GM23248 (cell line): ENCODE measurements around the gene DPAGT1. TPM values are rescaled to one million over a fixed set of nuclear protein-coding genes. Genes with fewer than 3 reads are reported as not detected.
A peak's percentile ranks its signal among the peaks of the same experiment; 100 is the strongest.

Source experiments
- DNase-seq: peaks from one replicate; pipeline ENCODE4 v3.0.0-alpha.2; 2015
- H2AFZ ChIP-seq: fragments of 200-600 bp; sonication (generic); 2 replicates; pipeline ENCODE4 v1.6.1; 2016; ENCODE audit warnings: antibody characterized with exemption
- H3F3A ChIP-seq: fragments of 200-600 bp; sonication (generic); 2 replicates; pipeline ENCODE4 v1.6.1; 2016; ENCODE audit warnings: mild to moderate bottlenecking, antibody characterized with exemption, mixed run types; ENCODE audit not compliant: insufficient read depth
- H3K27ac ChIP-seq: fragments of 200-600 bp; sonication (generic); 2 replicates; pipeline ENCODE4 v1.5.1; 2016; ENCODE audit warnings: mild to moderate bottlenecking
- H3K27me3 ChIP-seq: fragments of 200-600 bp; sonication (generic); replicated peaks from 2 replicates; pipeline ENCODE4 v1.6.1; 2016; ENCODE audit warnings: mild to moderate bottlenecking; ENCODE audit not compliant: insufficient read depth
- H3K36me3 ChIP-seq: fragments of 200-600 bp; sonication (generic); 2 replicates; pipeline ENCODE4 v1.6.1; 2016; ENCODE audit warnings: low read depth, mild to moderate bottlenecking
- H3K4me1 ChIP-seq: fragments of 200-600 bp; sonication (generic); 2 replicates; pipeline ENCODE4 v1.6.1; 2016; ENCODE audit warnings: mild to moderate bottlenecking; ENCODE audit not compliant: insufficient read depth
- H3K4me2 ChIP-seq: fragments of 200-600 bp; sonication (generic); one replicate; pipeline ENCODE4 v1.6.1; 2016; ENCODE audit warnings: mild to moderate bottlenecking; ENCODE audit not compliant: unreplicated experiment
- H3K4me3 ChIP-seq: fragments of 200-600 bp; sonication (generic); 2 replicates; pipeline ENCODE4 v1.5.1; 2016; ENCODE audit warnings: mild to moderate bottlenecking
- H3K79me2 ChIP-seq: fragments of 200-600 bp; sonication (generic); 2 replicates; pipeline ENCODE4 v1.6.1; 2016; ENCODE audit warnings: mild to moderate bottlenecking; ENCODE audit not compliant: insufficient read depth
- H3K9ac ChIP-seq: fragments of 200-600 bp; sonication (generic); 2 replicates; pipeline ENCODE4 v1.6.1; 2016; ENCODE audit warnings: mild to moderate bottlenecking
- H3K9me2 ChIP-seq: fragments of 200-600 bp; sonication (generic); 2 replicates; pipeline ENCODE4 v1.6.1; 2016; ENCODE audit warnings: mixed run types, mild to moderate bottlenecking, moderate library complexity; ENCODE audit not compliant: insufficient read depth
- H3K9me3 ChIP-seq: fragments of 200-600 bp; sonication (generic); one replicate; pipeline ENCODE4 v1.6.1; 2017; ENCODE audit warnings: low read depth
- H4K20me1 ChIP-seq: fragments of 200-600 bp; sonication (generic); 2 replicates; pipeline ENCODE4 v1.6.0; 2016; ENCODE audit not compliant: insufficient read depth
- EZH2 ChIP-seq: fragments of 200-600 bp; sonication (generic); IDR thresholded peaks from 2 replicates; pipeline ENCODE4 v1.6.1; 2018; ENCODE audit warnings: antibody characterized with exemption, mild to moderate bottlenecking; ENCODE audit not compliant: insufficient read depth, poor library complexity, severe bottlenecking
- EZH2phosphoT487 ChIP-seq: fragments of 200-600 bp; sonication (generic); IDR thresholded peaks from 2 replicates; pipeline ENCODE4 v1.6.1; 2018; ENCODE audit warnings: antibody characterized with exemption, moderate library complexity, mild to moderate bottlenecking, low read depth; ENCODE audit not compliant: insufficient read depth
- WGBS, 2 experiments: methylation state at CpG; one replicate each; pipeline ENCODE4 v1.1.6; 2015 to 2017; ENCODE audit warnings: low lambda C conversion rate in 2 of 2, low coverage in 1 of 2; ENCODE audit errors: missing lambda C conversion rate in 2 of 2; 5-methylcytosine and 5-hydroxymethylcytosine counted together
- in situ Hi-C: fragments of 300-500 bp; cut with MboI; formaldehyde crosslinking; loops from 2 replicates; pipeline ENCODE4 v1.15.0; 2020
- polyA plus RNA-seq: library from polyadenylated mRNA; unstranded; fragments of >200 nt; fragmentation: Nextera tagmentation; extraction: Ambion mirVana; gene quantifications from 2 replicates; pipeline ENCODE4 v1.2.1, GENCODE V29; 2016
- total RNA-seq: library from RNA; depleted of rRNA; stranded (reverse); fragments of >200 nt; shearing (Covaris generic); gene quantifications from 2 replicates; pipeline ENCODE4 v1.2.3, GENCODE V29; 2014; rRNA removed

The DPAGT1 gene
- total RNA-seq: 30.0 and 30.9 TPM in 2 replicates
- polyA plus RNA-seq: 68.6 and 73.6 TPM in 2 replicates

GRCh38 chr11:119101759-119102423, at the start of gene DPAGT1:
Gene DPAGT1 (minus strand): TSS chr11:119101853. CDS start chr11:119101655, 198 bp downstream.
- peaks cover 21% of the 10 kb centered on the region for H3F3A ChIP-seq
- H3K4me3 ChIP-seq: peak within 1 kb of the TSS; percentile 84
- H3K27ac ChIP-seq: peak within 1 kb of the TSS; percentile 93
- H3K36me3 ChIP-seq: peaks cover 9% of the 10 kb centered on the region; the same call in 1 of the 2 replicates
- TF ChIP-seq EZH2phosphoT487 (no peak), EZH2 (no peak)
- DNase-seq: peak; percentile 98
- no peaks in the 10 kb centered on the region for H3K9me2 ChIP-seq
- peaks cover 22% of the 10 kb centered on the region for H3K4me1 ChIP-seq
- 1% methylated on average over 32 of the region's 32 CpGs for whole genome bisulfite sequencing, 2 experiments
- in situ Hi-C loops: no loop called here
- H3K9ac ChIP-seq: peak within 1 kb of the TSS; percentile 89
- H3K27me3 ChIP-seq: no peaks in the 10 kb centered on the region
- H4K20me1 ChIP-seq: no peaks in the 10 kb centered on the region
- no peaks in the 10 kb centered on the region for H3K9me3 ChIP-seq
- peaks cover 44% of the 10 kb centered on the region for H3K79me2 ChIP-seq
- peak within 1 kb of the TSS; percentile 92 for H3K4me2 ChIP-seq
- H2AFZ ChIP-seq: peak within 1 kb of the TSS; percentile 89

GRCh38 chr11:119149786-119150275, 48.2 kb upstream of the DPAGT1 start:
- 36 to 42% methylated on average over 21 to 32 of the region's 33 CpGs for WGBS, 2 experiments
- TF ChIP-seq EZH2 (no peak), EZH2phosphoT487 (no peak)
- H3K4me1 ChIP-seq: no peaks in the 10 kb centered on the region
- in situ Hi-C loops: no loop called here
- peak overlapping the region; percentile 71; the same call in 1 of the 2 replicates for H3K4me3 ChIP-seq
- H2AFZ ChIP-seq: no peak overlapping the region; the same call in 1 of the 2 replicates
- H3K9me3 ChIP-seq: no peaks in the 10 kb centered on the region
- H3K9me2 ChIP-seq: no peaks in the 10 kb centered on the region
- H3K4me2 ChIP-seq: no peak overlapping the region
- no peak for DNase-seq
- no peak overlapping the region for H3K9ac ChIP-seq
- peaks cover 42% of the 10 kb centered on the region; the same call in 1 of the 2 replicates for H3K27me3 ChIP-seq
- H3F3A ChIP-seq: no peaks in the 10 kb centered on the region
- H3K79me2 ChIP-seq: no peaks in the 10 kb centered on the region
- H3K27ac ChIP-seq: no peak overlapping the region
- H4K20me1 ChIP-seq: no peaks in the 10 kb centered on the region
- no peaks in the 10 kb centered on the region for H3K36me3 ChIP-seq

- Histone ChIP-seq H3K4me1 (no peaks in the 10 kb centered on the region), H3K36me3 (no peaks in the 10 kb centered on the region), H3K9ac (peak within 1 kb of the TSS; percentile 33; the same call in 1 of the 2 replicates), H2AFZ (peak within 1 kb of the TSS; percentile 87), H3K9me2 (no peaks in the 10 kb centered on the region), H3F3A (no peaks in the 10 kb centered on the region), H3K4me3 (peak within 1 kb of the TSS; percentile 71), H4K20me1 (no peaks in the 10 kb centered on the region), H3K79me2 (no peaks in the 10 kb centered on the region), H3K27me3 (peaks cover 42% of the 10 kb centered on the region; the same call in 1 of the 2 replicates), H3K9me3 (no peaks in the 10 kb centered on the region), H3K4me2 (peak within 1 kb of the TSS; percentile 84), H3K27ac (no peak within 1 kb of the TSS)
- peak; percentile 49 for DNase-seq
- no peak for TF ChIP-seq EZH2
- no peak for TF ChIP-seq EZH2phosphoT487
- in situ Hi-C loops: no loop called here
- 3 to 8% methylated on average over 9 to 20 of the region's 73 CpGs for WGBS, 2 experiments
Observed at GRCh38 chr11:119149018-119149785, 47.5 kb upstream of the DPAGT1 start, which contains the start of gene ABCG4. Gene ABCG4 (plus strand): TSS chr11:119149052. CDS start chr11:119149966, 914 bp downstream.

GRCh38 chr11:119148720-119149017, 47.0 kb upstream of the DPAGT1 start:
- WGBS, 2 experiments: 1 to 4% methylated on average over 7 to 16 of the region's 16 CpGs
- Histone ChIP-seq H3K4me2 (peak overlapping the region; percentile 84), H3K9me2 (no peaks in the 10 kb centered on the region), H3K79me2 (no peaks in the 10 kb centered on the region), H3K27me3 (peaks cover 40% of the 10 kb centered on the region; the same call in 1 of the 2 replicates), H4K20me1 (no peaks in the 10 kb centered on the region), H3K36me3 (no peaks in the 10 kb centered on the region), H3K9ac (peak overlapping the region; percentile 33; the same call in 1 of the 2 replicates), H3K9me3 (no peaks in the 10 kb centered on the region), H3K27ac (no peak overlapping the region), H3K4me3 (peak overlapping the region; percentile 71), H3K4me1 (no peaks in the 10 kb centered on the region), H3F3A (no peaks in the 10 kb centered on the region), H2AFZ (peak overlapping the region; percentile 87)
- TF ChIP-seq EZH2: no peak
- no peak for TF ChIP-seq EZH2phosphoT487
- in situ Hi-C loops: no loop called here
- no peak for DNase-seq
